NT2/D1 (cell line): ENCODE results near the gene KBTBD2.

Experiments
- DNase-seq: peaks from one replicate; pipeline ENCODE4 v3.0.0-alpha.2; 2011; ENCODE audit warnings: low read depth, low spot score
- H3K27me3 ChIP-seq: 2 replicates; pipeline ENCODE4 v1.6.0; 2011; ENCODE audit warnings: mild to moderate bottlenecking; ENCODE audit not compliant: insufficient read length, insufficient read depth
- H3K36me3 ChIP-seq: 2 replicates; pipeline ENCODE4 v1.6.1; 2011; ENCODE audit warnings: mild to moderate bottlenecking, low read length, mixed read lengths; ENCODE audit not compliant: insufficient read depth, insufficient read length
- H3K4me1 ChIP-seq: 2 replicates; pipeline ENCODE4 v1.5.1; 2011; ENCODE audit not compliant: insufficient read depth, insufficient read length
- H3K4me3 ChIP-seq: 2 replicates; pipeline ENCODE4 v1.5.1; 2011; ENCODE audit warnings: low read depth; ENCODE audit not compliant: insufficient read length
- H3K9ac ChIP-seq: 2 replicates; pipeline ENCODE4 v1.6.0; 2011; ENCODE audit warnings: low read depth; ENCODE audit not compliant: insufficient read length
- H3K9me3 ChIP-seq: 2 replicates; pipeline ENCODE4 v1.5.1; 2011; ENCODE audit warnings: mild to moderate bottlenecking, low read length; ENCODE audit not compliant: insufficient read depth
- SUZ12 ChIP-seq: IDR thresholded peaks from 2 replicates; pipeline ENCODE4 v1.6.1; 2011; ENCODE audit not compliant: insufficient read length, insufficient read depth; ENCODE audit errors: extremely low read depth
- YY1 ChIP-seq: IDR thresholded peaks from 2 replicates; pipeline ENCODE4 v1.6.1; 2011; ENCODE audit not compliant: insufficient read length, insufficient read depth
- ZNF274 ChIP-seq: IDR thresholded peaks from 2 replicates; pipeline ENCODE4 v1.6.1; 2011; ENCODE audit warnings: mild to moderate bottlenecking, low read depth, low read length

The KBTBD2 gene

DNA sequence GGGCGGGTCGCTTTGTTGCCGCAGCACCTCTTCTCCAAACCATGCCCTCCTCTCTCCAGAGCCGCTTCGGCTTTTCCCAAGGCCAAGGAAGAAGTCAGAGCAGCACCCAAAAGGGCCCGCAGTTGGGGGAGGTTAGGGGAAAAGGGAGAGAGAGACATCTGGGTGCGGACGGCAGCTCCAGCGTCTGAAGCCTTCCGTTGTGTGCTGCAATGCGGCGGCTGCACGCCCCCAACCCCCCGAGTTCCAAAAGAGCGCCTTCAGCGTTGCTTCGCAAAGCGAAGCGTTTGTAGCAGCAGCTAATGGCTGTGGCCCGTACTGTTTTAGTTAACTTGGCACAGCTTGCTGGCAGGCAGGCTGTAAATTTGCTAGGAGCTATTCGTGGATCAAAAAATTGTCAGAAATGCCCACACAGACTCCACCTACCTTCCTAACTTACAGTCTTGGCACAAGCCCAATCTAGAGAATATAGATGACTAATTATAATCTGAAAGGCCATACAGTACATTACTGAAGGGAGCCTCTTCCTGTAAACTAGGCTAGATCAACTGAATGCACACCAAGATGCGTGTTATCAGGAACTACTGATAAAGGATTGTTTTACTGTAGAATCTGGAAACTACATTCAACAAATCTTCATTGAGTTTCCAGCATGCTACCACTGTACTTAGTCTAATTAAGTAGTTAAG, 1.1 kb upstream of the KBTBD2 start:
- no peak for DNase-seq
- H3K4me3 ChIP-seq, result peak overlapping the region; percentile 68
- H3K9ac ChIP-seq, result peak overlapping the region; percentile 88
- no peaks in the 10 kb centered on the region for H3K36me3 ChIP-seq
- H3K27me3 ChIP-seq, result peaks cover 7% of the 10 kb centered on the region
- H3K9me3 ChIP-seq, result no peaks in the 10 kb centered on the region
- no peaks in the 10 kb centered on the region for H3K4me1 ChIP-seq
- TF ChIP-seq YY1 (no peak), ZNF274 (no peak), SUZ12 (no peak)

DNA sequence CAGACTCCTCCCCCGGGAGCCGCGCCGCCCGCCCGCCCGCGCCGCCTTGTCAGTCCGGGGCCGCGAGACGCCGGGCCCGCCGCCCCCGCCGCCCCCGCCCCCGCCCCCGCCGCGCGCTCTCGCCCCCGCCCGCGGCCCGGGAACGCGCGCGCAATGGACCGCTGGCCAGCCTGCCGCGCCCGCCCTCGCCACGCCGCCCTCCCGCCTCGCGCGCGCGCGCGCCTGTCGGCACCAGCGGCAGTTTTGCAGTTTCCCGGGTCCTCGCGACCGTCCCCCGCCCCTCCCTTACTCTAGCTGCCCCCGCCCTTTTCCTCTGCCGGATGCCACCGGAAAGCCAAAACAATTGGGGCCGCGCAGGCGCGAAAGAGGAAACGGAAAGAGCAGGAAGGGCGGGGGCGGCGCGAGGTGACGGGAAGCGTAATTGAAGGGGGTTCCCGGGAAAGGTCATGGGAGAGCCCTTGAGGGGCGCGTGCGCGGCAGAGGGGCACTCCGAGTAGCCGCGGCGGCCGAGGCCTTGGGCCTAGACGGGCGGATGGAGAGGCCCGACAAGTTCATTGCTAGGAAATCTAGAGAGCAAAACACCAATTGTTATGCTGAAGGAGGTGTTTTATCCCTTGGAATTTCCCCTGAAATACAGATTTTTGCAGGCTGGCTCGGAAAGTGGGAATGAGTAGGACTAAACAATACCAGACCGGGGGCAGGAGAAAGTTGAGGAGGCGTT, 400 bp upstream of the KBTBD2 start:
- H3K9ac ChIP-seq, result peak overlapping the region; percentile 89
- peak; percentile 97 for DNase-seq
- no peaks in the 10 kb centered on the region for H3K9me3 ChIP-seq
- TF ChIP-seq ZNF274, result no peak
- no peak for TF ChIP-seq SUZ12
- no peak for TF ChIP-seq YY1
- H3K4me1 ChIP-seq, result no peaks in the 10 kb centered on the region
- peaks cover 7% of the 10 kb centered on the region for H3K27me3 ChIP-seq
- no peaks in the 10 kb centered on the region for H3K36me3 ChIP-seq
- H3K4me3 ChIP-seq, result peak overlapping the region; percentile 78

DNA sequence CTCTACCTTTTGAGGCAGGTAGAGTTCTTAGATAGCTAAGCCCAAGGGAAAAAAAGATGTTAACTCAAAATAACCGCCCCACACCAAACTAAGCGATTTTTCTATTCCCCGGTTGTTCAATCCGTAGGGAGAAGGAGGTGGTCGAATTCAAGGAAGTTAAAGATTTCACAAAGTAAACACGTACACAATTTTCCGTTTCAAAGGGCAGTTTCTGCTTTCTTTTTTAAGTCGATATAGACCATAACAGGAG, 842 bp downstream of the KBTBD2 start:
- H3K4me3 ChIP-seq, result peak overlapping the region; percentile 78
- H3K9me3 ChIP-seq, result no peaks in the 10 kb centered on the region
- peaks cover 7% of the 10 kb centered on the region for H3K27me3 ChIP-seq
- no peaks in the 10 kb centered on the region for H3K4me1 ChIP-seq
- no peak for TF ChIP-seq ZNF274
- no peak for TF ChIP-seq SUZ12
- no peak for TF ChIP-seq YY1
- no peak for DNase-seq
- peak overlapping the region; percentile 89 for H3K9ac ChIP-seq
- no peaks in the 10 kb centered on the region for H3K36me3 ChIP-seq

DNA sequence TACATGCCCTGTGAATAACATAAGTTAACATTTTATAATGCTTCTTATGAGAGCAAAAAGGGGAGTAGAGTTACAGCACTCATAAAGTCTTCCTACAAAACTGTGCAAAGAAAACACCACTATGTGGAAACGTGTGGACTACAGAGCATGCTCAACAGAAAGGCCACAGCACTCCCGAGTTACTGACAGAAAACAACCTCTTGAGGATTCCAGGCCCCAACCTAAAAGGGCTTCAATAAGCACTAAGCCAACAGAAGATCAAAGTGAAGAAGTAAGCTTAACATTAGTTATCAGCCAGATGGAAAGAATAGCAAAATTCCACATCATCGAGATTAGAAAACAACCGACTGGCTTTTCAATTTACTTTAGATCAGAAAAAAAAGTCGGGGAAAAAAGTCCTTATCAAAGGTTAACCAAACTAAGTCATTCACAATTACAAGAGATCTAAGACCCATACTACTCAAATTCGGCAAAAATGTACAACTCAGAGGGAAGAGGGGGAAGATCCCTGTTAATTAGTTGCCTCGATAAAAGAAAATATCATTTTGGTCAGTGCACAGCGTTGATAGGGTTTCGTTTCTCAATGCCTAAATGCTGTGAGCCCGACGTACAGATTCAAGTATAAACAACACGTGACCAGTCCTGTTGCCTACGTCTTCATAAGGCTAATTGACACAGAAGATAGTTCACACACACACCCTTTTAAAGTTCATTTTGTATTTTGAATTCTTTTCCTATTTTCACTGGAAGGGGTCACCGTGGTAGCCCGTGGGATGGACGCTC, 1.4 kb downstream of the KBTBD2 start:
- Histone ChIP-seq H3K36me3 (no peaks in the 10 kb centered on the region), H3K4me3 (peak overlapping the region; percentile 78), H3K9me3 (no peaks in the 10 kb centered on the region), H3K4me1 (no peaks in the 10 kb centered on the region), H3K27me3 (peaks cover 7% of the 10 kb centered on the region), H3K9ac (peak overlapping the region; percentile 89)
- DNase-seq, result no peak
- TF ChIP-seq SUZ12, result no peak
- TF ChIP-seq ZNF274, result no peak
- no peak for TF ChIP-seq YY1

DNA sequence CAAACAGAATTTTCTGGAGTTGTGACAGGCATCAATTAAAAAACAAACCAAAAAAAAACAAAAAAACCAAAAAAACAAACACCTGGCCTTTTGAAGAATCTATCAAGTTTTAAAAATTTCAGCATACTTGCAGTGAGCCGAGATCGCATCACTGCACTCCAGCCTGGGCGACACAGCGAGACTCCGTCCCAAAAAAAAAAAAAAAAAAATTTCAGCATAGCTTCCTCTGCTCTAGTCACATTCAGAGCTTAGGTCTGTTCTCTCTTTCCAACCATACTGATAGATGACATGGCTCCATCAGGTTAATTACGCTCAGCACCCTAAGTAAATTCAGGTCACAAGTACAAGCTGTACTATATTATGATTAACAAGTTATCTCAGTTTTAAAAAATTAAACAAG, 3.1 kb downstream of the KBTBD2 start:
- Histone ChIP-seq H3K27me3 (peaks cover 2% of the 10 kb centered on the region), H3K9ac (no peak overlapping the region), H3K4me1 (no peaks in the 10 kb centered on the region), H3K4me3 (no peak overlapping the region), H3K9me3 (no peaks in the 10 kb centered on the region), H3K36me3 (no peaks in the 10 kb centered on the region)
- TF ChIP-seq SUZ12 (no peak), ZNF274 (no peak), YY1 (no peak)
- DNase-seq, result no peak

DNA sequence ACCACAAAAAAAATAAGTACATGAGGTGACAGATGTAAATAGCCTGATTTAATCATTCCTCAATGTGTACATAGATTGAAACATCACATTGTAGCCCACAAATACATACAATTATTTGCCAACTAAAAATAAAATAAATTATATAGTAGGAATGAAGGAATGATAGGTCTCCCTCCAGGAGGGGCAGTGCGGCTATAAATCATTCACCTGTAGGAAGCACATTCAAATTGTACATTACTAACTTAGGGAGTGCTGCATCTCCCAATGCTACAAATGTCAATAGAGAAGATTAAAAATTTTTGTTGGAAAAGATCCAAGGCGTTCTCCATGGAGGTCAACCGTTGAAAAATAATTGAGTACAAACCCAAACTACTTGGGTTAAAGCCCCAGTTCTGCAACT, 4.2 kb downstream of the KBTBD2 start:
- no peak overlapping the region for H3K4me3 ChIP-seq
- H3K27me3 ChIP-seq, result no peaks in the 10 kb centered on the region
- TF ChIP-seq SUZ12 (no peak), ZNF274 (no peak)
- no peaks in the 10 kb centered on the region for H3K9me3 ChIP-seq
- no peaks in the 10 kb centered on the region for H3K4me1 ChIP-seq
- no peak overlapping the region for H3K9ac ChIP-seq
- DNase-seq, result no peak
- no peaks in the 10 kb centered on the region for H3K36me3 ChIP-seq
